Measurements from ENCODE around the gene KLHL10.
"Not testable (repeated sequence)": the region's sequence is repeated elsewhere in the genome, so short reads cannot be mapped to it uniquely, and the experiment has no call there.

The KLHL10 gene

DNA sequence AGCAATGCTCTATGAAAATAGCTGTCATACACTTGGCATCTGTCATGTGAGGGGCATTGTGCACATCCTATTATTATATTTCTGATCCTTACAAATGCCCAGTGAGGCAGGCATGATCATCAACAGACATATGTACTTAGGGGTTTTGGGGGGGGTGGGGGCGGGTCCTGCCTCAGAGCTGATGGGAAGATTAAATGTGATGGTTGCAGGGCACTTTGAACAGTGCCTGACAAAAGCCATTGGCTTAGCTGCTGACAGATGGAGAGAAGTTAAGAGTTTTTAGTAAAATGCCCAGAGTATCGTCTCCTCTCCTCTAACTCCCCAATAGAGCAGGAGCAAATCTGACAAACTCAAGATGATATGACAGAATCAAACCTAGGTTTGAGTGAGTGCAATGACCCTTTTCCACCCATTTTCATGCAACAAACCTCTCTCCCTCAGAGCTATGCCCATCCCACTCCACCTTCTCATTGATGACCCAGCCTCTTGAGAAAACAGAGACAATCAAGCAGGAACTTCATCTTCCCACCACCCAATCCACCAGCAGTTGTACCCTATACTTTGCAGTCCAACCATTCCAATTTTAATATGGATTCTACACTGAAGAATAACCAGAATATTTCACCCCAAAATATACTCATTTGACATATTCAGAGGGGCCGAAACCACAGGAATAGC is 22.8 kb downstream of the KLHL10 start:
- DNase-seq = no peak

DNA sequence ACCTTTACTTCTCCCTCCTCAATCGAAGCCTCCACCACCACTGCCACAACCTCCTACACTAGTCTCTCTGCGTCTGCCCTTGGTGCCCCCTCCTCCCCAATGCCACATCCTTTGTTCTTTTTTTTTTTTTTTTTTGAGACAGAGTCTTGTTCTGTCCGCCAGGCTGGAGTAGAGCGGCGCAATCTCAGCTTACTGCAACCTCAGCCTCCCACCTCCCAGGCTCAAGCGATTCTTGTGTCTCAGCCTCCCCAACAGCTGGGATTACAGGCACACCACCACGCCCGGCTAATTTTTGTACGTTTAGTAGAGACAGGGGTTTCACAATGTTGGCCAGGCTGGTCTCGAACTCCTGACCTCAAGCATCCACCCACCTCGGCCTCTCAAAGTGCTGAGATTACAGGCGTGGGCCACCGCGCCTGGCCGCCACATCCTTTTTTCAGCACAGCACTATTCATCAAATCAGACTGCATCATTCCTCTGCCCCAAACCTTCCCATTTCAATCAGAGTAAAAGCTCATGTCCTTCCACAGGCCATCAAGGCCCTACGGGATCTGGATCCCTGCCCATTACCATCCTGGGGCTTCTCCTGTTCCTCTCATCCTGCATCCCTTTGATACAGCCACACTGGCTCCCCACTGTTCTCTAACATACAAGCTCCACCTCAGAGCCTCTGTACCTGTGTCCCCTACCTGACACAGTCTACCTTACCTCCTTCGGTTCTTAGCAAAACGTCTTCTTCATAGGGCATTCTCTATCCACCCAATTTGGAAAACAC is 25.6 kb downstream of the KLHL10 start:
- no peak for DNase-seq

DNA sequence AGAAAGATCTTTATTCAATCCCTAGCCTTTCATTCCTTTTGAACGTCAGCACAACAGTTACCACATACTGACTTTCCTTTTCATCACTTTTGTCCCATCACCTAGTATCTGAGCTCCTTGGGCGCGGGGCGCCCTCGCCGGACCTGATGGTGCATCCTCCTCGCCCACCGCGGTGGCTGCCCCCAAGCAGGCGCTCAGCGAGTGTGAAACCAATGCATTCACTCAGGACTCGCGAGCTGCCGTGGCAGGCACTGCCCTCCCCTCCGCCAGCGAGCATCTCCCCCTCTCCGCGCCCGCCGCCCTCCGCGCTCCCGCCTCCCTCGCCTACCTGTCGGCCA is 26.8 kb downstream of the KLHL10 start:
- no peak for DNase-seq

DNA sequence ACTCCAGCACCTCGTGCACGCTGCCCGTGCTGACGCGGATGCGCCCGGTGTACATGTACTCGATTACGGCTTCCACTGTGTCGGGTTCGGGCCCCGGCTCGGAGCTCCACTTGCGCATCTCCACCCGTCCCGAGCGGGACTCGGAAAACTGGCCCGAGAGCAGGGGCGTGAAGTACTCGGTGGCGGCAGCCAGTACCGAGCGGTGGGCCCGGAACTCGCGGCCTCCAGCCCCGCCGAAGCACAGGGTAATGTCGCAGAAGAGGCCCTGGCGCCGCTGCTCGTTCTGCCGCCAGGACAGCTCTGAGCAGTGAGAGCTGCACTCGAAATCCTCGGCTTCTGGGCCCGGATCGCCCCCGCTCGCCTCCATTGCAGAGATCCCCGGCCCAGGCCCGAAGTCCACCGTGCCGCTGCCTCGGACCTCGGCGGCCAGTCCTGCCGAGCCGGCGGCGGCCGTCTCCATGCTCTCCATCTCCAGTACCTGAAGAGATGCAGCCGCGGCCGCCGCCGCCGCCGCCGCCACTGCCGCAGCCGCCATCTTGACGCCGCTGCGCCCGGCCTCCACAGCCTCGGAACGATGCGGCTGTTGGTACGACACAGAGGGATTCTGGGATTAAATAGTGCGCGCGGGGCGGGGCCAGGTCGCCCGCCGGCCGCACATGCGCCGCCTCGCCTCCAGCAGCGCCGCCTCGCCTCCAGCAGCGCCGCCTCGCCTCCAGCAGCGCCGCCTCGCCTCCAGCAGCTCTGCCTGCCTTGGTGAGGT is 27.4 kb downstream of the KLHL10 start, which contains the start of gene KLHL11:
KLHL11 (minus strand) TSS at position 588 of the 760 bp plus-strand sequence; CDS start at position 535, 53 bp downstream.
- peak; percentile 90 for DNase-seq

DNA sequence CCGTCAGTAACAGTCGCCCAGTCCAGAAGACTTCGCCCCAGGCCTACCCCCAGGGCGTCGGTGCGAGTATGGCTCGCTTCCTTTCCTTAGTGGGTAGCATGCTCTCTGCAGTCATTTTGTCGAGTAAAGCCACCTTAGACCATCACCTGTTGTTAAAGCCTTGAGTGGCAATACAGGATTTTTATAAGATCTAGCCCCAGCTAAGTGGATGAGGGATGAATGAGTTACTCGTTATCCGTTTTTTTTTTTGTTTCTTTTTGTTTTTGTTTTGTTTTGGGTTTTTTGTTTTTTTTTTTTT is 27.9 kb downstream of the KLHL10 start:
- DNase-seq = no peak

DNA sequence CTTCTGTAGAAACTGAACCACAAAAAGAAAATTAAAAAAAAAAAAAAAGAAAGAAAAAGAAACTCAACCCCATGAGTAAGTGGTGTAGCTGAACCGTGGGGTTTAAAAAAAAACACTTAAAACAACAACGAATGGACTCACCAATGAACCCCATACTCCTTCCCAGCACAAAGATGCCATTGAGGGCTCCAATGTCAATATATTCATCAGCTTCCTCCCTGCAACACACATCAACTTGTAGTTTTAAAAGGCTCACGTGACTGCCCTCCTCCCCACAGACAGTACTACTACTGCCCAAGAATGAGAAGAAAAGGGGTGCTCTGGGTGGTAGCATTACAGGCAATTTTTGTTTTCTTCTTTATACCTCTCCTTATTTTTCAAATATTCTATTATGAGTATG is 30.9 kb downstream of the KLHL10 start:
- no peak for DNase-seq

DNA sequence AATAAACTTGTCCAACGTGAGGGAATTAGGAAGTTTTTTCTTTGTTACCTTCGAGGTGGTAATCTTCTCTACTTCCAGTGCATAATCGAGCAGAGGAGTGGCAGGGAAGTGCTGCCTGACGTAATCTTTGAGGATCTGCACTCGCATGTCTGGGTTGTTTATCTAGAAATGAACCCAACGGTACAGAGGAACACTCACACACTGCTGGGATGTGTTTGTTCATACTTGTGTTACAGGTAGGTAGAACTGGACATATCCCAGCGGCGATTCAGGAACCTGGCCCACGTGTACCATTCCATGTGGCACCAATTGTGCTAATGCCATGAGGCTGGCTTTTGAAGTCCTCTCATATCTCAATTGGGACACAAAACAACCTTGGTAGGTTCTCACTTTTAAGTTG is 31.8 kb downstream of the KLHL10 start:
- no peak for DNase-seq

DNA sequence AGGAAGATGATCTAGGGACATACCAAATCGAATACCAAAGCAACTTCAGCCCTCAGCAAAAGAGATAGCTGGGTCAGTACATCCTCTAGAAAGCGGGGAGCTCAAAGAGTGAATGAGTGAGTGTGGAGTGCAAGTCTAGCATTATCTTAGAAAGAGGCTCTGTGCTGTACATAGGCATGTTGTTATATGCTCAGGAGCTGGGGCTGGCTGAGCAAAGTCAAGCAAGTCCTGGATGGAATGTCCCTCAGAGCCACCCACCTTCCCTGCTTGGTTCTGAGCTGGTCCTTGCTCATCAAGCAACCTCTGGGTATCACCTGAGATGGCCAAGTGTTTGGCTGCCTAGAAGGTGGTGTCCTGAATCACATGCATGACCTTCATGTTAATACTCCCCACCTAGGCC is 32.5 kb downstream of the KLHL10 start:
- DNase-seq = no peak

DNA sequence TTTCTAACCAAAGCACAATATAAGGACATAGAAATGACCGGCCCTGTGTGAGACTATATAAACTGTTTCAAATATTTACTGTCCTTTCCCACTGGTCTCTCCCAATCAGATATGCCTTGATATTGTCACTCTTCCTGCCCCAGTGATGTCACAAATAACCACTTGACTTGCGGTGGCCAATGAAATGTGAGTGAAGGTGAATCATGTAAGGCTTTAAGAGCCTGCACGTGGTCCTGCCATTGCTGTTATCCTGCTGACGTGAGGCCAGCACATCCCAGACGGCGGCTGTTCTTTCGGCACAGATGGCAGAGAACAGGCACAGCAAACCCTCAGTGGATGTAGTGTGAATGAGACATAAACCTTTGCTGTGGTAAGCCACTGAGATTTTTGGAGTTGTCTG is 33.0 kb downstream of the KLHL10 start:
- no peak for DNase-seq

DNA sequence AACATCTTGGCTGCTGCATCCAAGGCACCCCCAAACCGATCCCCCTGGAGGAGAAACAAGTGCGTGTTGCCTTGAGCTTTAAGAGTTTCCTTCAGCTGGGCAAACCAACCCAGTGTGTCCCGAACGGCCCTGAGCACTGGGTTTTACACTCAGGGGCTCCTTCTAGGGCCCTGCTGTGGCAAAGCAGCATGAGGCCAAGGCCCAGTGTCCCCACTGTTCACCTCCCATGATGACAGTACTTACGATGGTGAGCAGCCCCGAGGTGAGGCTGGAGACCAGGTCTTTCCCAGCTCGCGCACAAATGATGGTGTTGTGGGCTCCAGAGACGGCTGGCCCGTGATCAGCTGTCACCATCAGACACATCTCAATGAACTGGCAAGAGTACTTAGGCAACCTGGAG is 34.2 kb downstream of the KLHL10 start:
- no peak for DNase-seq

DNA sequence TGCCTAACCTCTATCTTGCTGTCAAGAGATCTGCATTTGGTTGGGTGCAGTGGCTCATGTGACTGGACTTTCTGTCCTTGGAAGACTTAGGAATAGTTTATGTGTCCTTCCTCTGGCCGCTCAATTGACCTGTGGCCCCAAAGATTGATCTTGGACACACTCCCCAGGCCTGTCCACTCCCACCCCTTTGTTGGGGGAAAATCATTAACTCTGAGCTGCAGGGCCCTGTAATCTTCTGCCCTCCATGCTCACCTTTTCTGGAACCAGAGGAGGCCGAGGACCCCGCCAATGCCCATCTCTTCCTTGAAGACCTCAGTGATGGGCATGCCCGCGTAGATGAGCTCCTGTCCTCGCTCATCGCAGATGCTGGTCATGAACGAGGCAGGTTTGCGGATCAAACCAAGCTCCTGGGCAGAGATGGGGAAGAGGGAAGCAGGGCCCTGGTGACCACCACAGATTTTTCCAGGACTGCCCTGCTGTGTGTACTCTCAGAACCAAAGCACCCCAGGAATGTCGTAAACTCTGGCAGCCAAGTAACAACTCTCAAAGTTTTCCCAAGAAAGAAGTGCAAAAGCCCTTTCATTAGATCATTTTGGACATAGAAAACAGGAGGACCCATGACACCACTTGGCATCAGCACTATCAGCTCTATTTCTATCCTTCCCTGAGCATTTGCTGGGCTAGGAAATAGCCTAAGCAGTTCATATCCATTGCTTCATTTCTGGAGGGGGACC is 36.1 kb downstream of the KLHL10 start:
- no peak for DNase-seq

DNA sequence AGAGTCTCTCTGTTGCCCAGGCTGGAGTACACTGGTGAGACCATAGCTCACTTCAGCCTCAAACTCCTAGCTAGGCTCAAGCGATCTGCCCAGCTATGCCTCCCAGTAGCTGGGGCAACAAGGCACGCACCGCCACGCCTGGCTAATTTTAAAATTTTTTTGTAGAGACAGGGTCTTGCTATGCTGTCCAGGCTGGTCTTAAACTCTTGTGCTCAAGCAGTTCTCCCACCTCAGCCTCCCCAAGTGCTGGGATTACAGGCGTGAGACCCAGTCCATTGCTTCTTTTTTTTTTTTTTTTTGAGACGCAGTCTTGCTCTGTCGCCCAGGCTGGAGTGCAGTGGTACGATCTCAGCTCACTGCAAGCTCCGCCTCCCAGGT is 36.7 kb downstream of the KLHL10 start:
- DNase-seq = not testable (repeated sequence)

DNA sequence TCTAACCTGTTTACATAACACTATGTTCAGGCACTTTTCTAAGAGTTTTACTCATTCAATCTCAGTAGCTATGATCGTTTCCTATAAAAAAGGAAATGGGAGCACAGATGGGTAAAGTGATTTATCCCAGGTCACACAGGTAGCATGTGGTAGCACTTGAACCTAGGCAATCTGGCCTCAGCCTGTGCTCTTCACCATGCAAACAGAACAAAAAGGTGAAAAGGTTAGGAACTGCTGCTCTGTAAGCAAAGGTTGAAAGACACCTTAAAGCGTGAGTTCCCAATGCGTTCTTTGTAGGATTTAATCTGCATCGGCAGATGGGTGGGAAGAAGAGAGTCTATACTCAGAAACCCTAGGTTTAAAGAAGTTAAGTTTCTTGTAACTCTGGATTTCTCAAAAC is 42.5 kb downstream of the KLHL10 start:
- no peak for DNase-seq

DNA sequence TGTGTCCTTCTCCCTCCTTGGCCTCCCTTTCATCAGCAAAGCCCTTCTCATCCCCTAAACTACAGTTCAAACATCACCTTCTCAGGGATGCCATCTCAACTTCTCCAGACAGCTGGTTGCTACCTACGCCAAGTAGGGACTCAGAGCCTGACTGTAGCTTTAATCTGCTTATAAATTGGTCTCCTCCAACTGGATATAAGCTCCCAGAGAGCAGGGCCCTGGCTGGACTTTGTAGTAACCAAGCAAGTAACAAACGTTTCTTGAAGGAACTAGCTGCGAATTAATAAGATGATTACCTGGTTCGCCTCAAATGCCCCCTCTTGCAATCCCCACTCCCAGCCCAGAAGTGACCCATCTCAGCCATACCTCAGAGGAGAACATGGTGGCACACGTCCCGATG is 45.1 kb downstream of the KLHL10 start:
- DNase-seq = no peak

DNA sequence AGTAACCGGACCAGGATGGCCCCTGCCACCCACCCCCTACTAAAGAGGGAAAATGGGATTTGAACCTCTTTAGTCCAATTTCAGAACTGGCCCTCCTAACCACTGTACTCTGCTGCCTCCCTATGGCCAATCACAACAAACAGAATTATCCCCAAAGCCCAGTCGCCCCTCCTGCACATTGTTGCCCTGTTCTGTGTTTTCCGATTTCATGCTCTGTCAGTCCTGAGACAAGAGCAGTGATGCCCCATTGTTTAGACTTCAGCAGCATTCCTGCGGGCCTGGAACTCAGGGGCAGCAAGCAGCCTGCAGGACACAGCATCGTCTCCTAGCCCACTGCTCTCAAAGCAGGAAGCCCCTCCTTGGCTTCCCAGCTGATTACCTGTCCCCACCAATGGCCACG is 48.1 kb downstream of the KLHL10 start:
- DNase-seq = no peak

DNA sequence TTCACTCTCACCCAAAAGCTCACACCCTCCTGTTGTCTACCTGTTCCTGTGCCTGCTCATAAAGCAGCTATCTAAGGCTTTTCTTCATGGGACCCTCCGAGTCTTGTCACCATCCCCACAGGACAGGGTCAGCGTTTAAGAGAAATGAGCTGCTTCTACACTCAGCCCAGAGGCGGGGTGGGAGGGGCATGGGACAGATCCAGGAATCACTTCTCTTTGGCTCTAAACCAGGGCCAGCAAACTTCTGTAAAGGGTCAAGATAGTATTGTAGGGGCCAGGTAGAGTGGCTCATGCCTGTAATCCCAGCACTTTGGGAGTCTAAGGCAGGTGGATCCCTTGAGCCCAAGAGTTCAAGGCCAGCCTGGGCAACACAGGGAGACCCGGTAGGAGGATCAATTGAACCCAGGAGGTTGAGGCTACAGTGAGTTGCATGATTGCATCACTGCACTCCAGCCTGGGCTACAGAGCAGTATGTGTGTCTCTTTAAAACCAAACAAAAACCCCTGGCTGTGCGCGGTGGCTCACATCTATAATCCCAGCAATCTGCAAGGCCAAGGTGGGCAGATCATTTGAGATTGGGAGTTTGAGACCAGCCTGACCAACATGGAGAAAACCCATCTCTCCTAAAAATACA is 50.8 kb downstream of the KLHL10 start:
- DNase-seq = no peak

DNA sequence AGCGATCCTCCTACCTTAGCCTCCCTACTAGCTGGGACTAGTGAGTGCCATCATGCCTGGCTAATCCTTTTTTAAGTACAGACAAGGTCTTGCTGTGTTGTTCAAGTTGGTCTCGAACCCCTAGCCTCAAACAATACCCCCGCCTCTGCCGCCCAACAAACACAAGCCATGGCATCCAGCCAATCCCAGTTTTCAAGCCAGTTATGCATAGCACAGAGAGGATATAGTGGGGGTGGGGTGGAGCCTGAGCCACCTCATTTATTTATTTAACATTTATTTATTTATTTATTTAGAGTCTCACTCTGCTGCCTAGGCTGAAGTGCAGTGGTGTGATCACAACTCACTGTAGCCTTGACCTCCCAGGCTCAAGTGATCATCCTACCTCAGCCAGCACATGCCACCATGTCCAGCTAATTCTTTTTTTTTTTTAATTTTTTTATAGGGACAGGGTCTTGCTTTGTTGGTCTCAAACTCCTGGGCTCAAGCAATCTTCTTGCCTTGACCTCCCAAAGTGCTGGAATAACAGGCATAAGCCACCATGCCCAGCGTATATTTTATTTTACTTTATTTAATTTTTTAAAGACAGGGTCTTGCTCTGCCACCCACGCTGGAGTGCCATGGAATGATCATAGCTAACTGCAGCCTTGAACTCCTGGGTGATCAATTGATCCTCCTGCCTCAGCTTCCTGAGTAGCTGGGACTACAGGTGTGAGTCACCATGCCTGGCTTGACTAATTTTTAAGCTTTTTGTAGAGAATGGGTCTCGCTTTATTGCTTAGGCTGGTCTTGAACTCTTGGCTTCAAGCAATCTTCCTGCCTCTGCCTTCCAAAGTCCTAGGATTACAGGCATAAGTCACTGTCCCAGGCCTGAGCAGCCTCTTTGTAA is 53.8 kb downstream of the KLHL10 start:
- no peak for DNase-seq

DNA sequence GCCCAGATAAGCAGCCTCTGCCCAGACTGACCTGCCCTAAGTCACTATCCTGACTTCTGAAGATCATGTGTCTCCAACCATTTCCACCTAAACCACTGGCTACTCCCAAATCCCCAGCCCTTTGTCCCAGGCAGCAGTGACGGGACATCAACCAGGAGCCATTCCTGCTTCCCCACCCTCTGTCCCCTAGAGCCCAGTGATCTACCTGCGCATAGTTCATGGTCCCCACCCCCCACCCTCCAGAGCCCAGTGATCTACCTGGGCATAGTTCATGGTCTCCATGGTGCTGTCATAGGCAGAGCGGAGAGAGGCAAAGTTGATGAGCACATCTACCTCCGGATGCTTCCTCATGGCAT is 54.4 kb downstream of the KLHL10 start:
- no peak for DNase-seq

DNA sequence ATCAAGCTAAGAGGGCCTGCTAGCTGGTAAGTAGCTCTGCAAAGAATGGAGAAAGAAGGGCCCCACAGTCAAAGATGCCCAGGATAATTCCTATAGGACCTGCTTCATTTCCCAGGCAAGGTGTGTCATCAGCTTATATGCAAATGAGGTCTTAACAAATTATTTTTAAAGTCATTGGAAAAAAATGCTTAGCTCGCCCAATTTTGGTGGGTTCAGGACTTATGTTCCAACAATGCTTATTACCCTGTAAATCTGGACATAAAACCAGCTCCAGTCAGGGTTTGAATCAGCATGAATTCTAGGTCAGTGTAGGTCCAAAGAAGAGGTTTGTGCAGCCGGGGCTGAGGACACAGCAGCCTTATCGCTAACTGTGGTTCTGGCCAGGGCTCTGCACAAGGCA is 55.8 kb downstream of the KLHL10 start:
- no peak for DNase-seq

DNA sequence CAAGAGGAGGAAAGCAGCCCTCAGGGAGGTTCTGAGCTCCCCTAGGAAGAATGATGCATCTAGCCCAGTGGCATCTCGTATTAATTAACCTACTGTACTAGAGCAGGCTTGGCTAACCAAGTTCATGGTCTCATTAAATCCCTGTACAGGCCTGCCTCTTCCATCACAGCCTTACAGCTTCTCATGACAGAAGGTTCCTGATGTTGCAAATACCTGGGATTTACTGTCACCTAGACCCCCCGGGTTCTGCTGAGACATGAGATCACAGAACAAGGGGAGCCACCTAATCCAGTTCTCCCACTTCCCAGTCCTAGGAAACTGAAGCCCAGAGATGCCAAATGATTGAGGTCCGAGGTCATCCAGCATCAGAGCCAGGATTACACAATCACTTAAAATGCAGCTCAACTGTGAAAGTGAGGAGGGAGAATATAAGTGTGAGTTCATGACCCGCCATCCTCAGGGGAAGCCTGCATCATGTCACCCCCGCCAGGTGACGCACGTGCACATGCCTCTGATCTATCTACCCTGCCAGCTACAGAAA is 57.2 kb downstream of the KLHL10 start:
- DNase-seq = peak; percentile 67

DNA sequence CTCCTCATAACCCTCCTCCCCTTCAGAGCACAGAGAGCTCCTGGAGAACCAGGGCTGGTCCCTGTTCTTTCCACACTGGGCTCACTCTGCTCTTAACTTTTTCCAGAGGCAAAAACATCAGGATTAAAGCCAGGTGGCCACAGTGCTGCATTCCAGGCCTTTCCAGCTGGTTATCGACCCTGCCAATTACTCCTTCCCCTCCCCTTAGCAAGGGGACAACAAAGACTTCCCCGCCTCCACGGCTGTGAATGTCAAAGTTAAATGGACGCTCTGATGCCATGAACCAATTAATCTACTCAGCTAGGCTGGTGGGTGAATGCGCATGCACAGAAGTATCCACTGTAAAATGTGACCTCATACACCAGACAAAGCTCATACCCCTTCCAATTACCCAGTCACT is 58.0 kb downstream of the KLHL10 start:
- no peak for DNase-seq

DNA sequence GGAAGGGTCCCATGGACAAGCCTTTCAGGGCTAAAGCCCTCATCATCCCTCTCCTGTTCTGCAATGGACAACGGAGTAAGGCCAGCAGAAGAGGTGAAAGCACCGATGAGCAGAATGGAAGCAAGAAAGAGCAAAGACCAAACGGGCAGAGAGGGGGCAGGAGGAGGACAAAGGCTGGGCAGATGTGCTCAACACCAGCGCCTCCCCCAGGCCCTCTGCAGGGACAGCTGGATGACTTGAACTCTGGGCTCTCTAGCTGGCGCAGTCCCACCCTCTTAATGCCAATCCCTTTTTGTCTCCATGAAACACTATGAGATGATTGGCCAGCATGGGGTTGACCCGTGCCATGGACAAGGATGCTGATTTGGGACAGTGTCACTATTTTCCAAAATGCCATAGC is 59.1 kb downstream of the KLHL10 start:
- DNase-seq = no peak
